AG09309 (cell line): ENCODE measurements around the gene GRK6.

ENCODE experiments used
- DNase-seq: peaks from one replicate; pipeline ENCODE4 v3.0.0-alpha.2; 2010; ENCODE audit warnings: low read depth
- H3K4me3 ChIP-seq: 2 replicates; pipeline ENCODE4 v1.5.1; 2011; ENCODE audit warnings: mild to moderate bottlenecking, low read depth, low read length, moderate library complexity; ENCODE audit not compliant: control insufficient read depth
- TF ChIP-seq, protein P1 (sequence below): IDR thresholded peaks from 2 replicates; pipeline ENCODE4 v1.5.1; 2011; ENCODE audit warnings: mild to moderate bottlenecking, low read depth, low read length, inconsistent platforms; ENCODE audit not compliant: insufficient read depth, control insufficient read depth; ENCODE audit errors: missing control alignments

GRK6 gene

DNA sequence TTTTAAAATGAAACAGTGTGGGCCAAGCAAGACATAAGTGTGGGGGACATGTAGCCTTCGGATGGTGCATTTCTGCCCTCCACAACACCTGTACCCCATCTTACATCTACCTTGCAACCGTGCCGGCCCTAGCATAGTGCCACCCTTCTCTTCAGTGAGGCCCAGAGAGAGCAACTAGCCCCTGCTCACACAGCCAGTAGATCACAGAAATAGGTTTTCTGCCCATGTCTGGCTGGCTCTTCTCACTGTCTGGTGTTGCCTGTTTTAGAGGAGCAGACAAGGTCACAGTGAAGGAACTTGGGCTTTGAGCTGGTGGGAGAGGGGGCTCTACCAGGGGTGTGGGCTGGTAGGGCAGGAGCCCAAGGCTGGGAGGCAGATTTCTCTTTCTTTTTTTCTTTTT, 59.8 kb downstream of the GRK6 start:
- no peak overlapping the region for H3K4me3 ChIP-seq
- DNase-seq = no peak
- TF ChIP-seq, protein P1, sequence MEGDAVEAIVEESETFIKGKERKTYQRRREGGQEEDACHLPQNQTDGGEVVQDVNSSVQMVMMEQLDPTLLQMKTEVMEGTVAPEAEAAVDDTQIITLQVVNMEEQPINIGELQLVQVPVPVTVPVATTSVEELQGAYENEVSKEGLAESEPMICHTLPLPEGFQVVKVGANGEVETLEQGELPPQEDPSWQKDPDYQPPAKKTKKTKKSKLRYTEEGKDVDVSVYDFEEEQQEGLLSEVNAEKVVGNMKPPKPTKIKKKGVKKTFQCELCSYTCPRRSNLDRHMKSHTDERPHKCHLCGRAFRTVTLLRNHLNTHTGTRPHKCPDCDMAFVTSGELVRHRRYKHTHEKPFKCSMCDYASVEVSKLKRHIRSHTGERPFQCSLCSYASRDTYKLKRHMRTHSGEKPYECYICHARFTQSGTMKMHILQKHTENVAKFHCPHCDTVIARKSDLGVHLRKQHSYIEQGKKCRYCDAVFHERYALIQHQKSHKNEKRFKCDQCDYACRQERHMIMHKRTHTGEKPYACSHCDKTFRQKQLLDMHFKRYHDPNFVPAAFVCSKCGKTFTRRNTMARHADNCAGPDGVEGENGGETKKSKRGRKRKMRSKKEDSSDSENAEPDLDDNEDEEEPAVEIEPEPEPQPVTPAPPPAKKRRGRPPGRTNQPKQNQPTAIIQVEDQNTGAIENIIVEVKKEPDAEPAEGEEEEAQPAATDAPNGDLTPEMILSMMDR = no peak

GRCh38 chr5:177487144-177487543, 60.7 kb downstream of the GRK6 start:
- no peak for DNase-seq
- H3K4me3 ChIP-seq = no peak overlapping the region
- TF ChIP-seq, protein P1 = no peak

GRCh38 chr5:177487975-177488374, 61.5 kb downstream of the GRK6 start:
- TF ChIP-seq, protein P1 = no peak
- no peak overlapping the region for H3K4me3 ChIP-seq

DNA sequence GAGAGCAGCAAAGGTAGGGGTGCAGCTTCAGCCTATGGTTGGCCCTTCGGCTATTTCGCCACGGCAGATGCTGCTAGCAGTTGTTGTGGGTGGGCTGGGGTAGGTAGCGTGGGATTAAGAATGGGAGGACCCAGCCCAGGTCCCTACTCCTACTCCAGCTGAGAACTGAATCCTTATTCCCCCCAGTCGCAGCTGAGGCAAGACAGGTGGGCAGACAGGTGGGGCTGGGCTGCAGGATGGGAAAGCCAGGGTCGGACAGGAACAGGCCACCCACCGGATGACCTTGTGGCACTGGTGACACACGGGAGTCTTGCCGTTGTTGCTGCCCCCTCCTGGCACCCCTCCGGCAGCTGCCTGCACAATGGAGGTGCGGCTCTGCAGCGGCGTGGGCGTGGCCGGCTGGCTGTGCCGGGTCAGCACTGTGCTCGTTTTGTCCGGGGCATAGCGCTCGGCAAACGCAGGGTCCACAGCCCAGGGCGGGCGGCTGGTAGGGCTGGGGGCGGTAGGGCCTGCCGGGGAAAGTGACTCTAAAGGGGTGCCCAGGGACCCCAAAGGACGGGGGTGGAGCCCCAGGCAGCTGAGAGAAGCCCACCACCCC, 62.7 kb downstream of the GRK6 start:
- no peak overlapping the region for H3K4me3 ChIP-seq
- no peak for DNase-seq
- TF ChIP-seq, protein P1 = peak; percentile 5

More at GRCh38 chr5:177487975-177488374, 61.5 kb downstream of the GRK6 start:
- no peak for DNase-seq

DNA sequence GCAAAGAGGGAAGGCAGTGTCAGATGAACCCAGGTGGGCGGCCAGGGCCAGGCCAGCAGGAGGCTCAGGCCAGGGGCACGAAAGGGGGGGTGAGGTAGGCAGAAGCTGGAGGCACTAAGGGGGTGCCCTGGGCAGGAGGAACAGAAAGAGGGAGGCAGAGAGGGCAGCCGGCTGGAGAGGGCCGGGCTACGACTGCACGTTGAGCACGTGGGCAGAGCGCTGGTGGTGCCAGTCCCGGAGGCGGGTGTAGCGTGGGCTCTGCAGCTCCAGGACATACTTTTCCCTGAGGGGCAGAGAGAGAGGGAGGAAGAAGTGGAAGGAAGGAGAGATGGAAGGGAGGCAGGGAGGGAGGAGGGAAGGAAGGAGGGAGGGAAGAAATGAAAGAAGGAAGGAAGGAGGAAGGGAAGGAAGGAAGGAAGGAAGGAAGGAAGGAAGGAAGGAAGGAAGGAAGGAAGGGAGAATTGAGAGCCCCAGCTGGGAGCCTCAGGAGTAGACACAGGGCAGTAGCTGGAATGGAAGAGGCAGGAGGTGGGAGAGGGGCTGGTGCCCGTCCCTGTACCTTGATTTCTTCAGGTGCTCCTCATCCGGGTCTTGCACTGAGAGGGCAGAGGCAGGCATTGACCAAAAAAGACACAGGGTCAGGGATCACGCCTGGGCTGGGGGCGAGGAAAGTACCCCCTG, 64.0 kb downstream of the GRK6 start:
- H3K4me3 ChIP-seq = no peak overlapping the region
- TF ChIP-seq, protein P1 = no peak
- DNase-seq = no peak

GRCh38 chr5:177490992-177491391, 64.5 kb downstream of the GRK6 start:
- no peak overlapping the region for H3K4me3 ChIP-seq
- TF ChIP-seq, protein P1 = no peak
- DNase-seq = no peak
